HG03025 (cell line): ENCODE results near the gene MTG1.
"Not testable (repeated sequence)": the region's sequence is repeated elsewhere in the genome, so short reads cannot be mapped to it uniquely, and the experiment has no call there.

Source experiments
- ATAC-seq: cut with Tn5 transposase; IDR thresholded peaks from one replicate; pipeline ENCODE4 v1.9.1; 2021; ENCODE audit warnings: mild to moderate bottlenecking, moderate library complexity; ENCODE audit not compliant: unreplicated experiment, low FRiP score

MTG1 gene

DNA sequence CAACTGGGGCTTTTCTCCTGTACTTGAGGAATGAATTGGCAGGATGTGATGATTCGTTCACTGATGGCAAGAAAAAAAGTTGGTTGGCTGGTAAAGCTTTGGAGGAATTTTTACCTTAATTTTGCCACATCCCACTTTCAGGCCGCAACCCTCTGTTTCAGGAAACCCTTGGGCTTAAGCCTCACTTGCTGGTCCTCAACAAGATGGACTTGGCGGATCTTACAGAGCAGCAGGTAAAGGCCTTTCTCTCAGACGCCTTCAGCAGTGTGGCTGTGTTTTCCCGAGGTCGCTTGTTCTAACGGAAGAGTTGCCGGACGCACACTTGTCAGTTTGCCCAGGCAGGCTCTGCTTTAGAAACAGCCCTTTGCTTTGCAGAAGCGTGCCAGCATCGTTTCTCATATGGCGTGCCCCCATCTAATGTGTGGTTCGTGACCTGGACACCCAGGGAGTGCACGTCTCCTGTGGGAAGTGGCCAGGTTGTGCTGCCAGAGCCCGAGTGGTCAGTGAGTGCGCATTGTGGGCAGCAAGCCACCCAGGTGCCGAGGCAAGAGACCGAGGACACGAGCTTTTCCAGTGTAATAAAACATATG, 2.2 kb downstream of the MTG1 start:
- no peak for ATAC-seq

DNA sequence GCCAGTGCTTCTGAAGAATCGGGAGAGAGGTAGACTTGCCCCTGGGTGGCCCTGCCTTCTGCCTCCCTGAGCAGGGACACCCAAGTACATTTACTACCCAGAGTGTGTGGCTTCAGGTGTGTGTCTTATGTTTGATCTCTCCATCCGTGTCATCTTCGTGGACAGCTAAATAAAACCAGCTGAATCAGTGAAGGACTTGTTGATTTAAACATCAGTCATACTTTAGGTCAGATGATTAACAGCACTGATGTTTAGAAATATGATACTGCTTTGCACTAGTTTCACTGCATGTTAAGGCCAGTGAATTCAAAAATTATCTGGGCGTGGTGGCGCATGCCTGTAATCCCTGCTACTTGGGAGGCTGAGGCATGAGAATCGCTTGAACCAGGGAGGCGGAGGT, 4.0 kb downstream of the MTG1 start:
- ATAC-seq = no peak

DNA sequence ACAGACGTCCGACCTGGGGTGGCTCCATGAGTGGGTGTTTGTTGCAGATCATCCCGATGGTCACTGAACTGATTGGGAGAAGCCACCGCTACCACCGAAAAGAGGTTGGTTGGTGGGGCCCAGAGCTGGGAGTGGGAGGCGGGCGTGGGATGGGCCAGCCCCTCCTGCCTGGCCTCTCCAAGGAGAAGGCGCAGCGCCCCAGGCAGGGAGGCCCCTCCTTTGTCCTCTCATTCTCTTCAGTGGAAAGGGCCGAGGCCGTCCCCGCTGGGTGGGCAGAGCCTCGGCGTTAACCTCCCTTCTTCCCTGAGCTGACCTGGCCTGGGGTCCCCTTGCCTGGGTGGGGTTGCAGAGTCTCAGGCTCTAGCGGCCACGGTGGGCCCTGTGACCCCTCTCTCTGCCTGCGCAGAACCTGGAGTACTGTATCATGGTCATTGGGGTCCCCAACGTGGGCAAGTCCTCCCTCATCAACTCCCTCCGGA, 5.2 kb downstream of the MTG1 start:
- ATAC-seq = no peak

DNA sequence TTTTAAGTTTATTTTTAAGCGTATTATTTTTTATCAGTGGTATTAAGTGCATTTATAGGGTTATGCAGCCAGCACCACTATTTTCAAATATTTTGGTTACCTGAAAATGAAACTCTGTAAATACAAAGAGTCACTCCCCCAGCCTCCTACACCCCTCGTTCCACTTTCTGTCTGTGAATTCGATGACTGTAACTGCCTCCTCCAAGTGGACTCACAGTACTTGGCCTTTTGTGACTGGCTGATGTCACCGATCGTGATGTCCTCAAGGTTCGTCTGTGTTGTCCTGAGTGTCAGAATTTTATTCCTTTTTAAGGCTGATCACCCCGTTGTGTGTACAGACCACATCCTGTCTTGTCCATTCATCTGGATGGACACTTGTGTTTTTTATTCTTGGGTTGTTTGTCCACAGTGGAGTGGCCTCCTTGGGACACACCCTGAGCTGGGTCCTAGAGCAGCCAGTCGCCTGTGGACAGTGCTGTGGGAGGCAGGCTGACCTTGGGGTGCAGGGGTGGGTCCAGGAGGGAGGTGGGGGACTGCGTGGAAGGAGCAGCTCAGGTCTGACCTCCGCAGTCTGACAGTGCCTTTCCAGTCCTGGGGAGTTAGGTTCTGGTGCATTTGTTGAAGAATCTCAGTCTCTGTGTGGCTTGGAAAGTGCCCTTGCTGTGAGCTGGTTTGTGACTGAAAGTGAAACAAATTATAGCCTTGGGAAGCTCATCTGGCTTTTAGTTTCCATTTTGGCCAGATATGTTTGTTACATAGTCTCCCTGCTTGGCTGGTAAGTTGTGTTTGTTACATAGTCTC, 6.9 kb downstream of the MTG1 start:
- ATAC-seq = peak; percentile 82

DNA sequence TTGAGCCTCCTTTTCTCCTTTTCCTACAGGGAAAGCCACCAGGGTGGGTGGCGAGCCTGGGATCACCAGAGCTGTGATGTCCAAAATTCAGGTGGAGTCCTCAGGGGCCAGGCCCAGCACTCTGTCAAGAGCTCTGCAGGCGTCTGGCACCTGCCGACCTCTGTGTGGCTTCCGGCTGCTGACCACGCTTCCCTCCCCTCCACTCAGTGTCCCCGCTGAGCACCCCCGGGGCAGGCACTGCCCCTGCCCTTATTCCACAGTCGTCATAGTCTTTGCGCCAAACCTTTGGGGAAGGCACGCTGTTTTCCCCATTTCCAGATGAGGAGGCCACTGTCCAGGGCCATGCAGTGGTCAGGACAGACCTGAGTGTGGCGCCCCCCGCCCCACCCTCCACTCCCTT, 7.5 kb downstream of the MTG1 start:
- no peak for ATAC-seq

DNA sequence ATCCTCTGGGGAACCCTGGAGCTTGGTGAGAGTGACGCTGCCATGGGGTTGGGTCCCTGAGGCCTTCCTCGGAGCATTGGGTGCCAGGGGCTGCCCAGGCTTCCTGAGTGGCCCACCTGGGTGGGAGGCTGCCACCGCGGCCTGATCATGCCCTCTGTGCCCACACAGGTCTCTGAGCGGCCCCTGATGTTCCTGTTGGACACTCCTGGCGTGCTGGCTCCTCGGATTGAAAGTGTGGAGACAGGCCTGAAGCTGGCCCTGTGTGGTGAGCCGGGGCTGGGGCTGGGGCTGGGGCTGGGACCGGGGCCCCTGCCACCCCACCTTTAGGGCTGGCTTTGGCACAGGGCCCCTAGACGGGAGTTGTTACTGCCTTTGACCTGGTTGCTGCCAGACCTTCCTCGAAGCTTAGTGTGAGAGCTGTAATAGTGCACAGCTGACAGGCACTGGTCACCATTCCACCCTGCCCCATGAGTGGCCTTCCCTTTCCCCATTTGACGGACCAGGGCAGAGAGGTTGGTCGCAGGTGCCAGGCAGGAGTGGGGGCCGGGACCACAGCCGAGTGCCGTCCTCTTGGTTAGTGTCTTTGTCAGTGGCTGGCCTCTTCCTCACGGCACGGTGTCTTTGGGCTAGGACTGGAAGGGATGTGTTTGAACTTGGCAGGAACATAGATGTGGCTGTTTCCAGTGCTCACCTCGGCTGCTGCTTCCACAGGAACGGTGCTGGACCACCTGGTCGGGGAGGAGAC, 8.2 kb downstream of the MTG1 start:
- ATAC-seq = no peak

DNA sequence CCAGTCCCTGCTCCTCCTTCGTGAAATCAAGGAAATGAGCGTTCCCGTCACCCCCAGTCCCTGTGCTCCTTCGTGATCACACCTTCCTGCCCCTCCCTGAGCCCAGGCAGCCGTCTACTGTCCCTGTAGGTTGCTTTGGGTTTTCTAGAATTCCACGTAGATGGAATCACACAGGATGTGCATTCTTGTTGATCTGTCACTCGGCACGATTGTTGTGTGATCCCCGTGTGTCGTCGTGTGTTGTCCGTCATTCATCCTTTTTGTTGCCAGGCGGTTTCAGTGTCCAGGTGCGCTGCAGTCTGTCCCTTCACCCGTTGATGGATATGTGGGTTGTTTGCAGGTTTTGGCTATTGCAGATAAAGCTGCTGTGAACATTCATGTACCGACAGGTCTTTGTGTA, 9.4 kb downstream of the MTG1 start:
- ATAC-seq = no peak

DNA sequence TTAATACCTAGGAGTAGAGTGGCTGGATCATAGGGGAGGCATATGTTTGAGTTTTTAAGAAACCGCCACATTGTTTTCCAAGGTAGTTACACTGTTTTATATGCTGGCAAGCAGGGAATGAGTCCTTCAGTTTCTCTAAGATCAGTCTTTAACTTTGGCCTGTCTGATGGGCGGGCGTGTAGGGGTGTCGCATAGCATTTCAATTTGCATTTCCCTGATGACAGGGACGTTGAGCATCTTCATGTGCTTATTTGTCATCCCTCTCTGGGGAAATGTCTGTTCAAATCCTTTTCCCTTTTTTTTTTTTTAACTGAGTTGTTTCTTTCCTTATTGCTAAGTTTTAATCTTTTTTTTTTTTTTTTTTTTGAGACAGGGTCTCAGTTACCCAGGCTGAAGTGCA, 9.8 kb downstream of the MTG1 start:
- no peak for ATAC-seq

DNA sequence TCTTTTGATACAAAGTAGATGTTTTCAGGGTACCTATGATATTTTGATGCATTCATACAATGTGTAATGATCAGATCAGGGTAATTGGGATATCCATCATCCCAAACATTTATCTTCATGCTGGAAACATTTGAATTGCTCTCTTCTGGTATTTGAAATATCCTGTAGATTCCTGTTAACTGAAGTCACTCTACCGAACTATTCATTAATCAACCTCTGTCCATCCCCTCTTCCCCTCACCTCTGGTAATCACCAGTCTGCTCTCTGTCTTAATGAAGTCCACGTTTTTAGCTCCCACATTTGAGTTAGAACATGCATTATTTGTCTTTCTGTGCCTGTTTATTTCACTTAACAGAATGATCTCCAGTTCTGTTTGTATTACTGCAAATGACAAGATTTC, 11.3 kb downstream of the MTG1 start:
- no peak for ATAC-seq

DNA sequence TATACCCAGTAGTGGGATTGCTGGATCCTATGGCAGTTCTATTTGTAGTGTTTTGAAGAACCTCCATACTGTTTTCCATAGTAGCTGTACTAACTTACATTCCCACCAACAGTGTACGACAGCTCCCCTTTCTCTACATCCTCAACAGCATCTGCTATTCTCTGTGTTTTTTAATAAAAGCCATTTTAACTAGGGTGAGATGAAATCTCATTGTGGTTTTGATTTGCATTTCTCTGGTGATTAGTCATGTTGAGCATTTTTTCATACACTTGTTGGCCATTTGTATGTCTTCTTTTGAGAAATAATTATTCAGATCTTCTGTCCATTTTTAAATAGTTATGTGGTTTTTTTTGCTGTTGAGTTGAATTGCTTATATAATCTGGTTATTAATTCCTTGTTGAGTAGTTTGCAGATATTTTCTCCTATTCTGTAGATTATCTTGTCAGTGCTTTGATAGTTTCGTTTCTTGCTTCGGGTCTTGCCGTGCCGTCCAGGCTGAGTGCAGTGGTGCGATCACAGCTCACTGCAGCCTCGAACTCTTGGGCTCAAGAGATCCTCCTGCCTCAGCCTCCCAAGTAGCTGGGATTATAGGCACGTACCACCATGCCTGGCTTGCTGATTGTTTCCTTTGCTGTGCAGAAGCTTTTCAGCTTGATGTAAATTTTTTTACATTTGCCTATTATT, 12.0 kb downstream of the MTG1 start:
- no peak for ATAC-seq

DNA sequence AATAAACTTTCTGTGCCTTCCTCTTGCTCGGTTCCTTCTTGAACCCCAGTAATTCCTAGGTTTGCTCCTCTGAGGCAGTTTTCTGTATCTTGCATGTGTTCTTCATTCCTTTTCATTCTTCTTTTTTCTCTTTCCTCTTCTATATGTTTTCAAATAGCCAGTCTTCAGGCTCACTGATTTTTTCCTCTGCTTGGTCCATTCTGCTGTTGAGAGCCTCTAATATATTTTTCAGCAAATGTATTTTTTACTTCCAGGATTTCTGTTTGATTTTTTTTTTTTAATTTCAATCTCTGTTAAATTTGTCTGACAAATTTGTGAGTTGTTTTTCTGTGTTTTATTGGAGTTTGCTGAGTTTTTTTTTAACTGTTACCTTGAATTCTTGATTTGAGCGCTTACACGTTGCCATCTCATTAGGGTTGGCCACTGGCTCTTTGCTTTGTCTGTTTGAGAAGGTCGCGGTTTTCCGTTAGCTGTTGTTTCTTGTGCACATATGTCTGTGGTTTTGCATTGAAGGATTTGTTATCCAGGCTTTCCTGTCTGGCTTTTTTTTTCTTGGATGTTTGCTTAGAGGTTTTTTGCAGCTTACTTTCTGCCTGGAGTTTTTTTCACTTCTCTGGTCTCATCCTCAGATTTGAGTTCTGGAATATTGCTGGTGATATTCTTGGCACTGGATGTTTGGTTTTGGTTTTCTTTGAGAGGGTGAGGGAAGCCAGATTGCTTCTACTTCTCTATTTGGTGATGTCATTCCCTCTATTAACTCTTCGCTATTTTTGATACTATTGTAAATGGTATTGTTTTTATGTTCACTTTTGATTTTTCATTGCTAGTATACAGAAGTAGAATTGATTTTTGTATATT, 17.8 kb downstream of the MTG1 start:
- no peak for ATAC-seq

DNA sequence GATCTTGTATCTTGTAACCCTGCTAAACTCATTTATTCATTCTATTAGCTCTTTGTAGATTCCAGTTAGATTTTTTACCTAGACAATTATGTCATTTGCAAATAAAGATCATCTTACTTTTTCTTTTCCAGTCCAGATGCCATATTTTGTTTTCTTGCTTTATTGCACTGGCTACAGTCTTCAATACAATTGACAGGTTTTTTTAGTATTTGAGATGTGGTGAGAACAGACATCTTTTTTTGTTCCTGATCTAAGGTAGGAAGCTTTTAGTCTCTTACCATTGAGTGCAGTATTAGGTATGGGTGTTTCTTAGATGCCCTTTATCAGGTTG, 18.4 kb downstream of the MTG1 start:
- no peak for ATAC-seq

DNA sequence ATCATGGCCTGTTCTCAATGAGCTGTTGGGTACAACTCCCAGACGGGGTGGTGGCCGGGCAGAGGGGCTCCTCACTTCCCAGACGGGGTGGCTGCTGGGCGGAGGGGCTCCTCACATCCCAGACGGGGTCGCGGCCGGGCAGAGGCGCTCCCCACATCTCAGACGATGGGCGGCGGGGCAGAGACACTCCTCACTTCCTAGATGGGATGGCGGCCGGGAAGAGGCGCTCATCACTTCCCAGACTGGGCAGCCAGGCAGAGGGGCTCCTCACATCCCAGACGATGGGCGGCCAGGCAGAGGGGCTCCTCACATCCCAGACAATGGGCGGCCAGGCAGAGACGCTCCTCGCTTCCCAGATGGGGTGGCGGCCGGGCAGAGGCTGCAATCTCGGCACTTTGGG, 20.4 kb downstream of the MTG1 start:
- not testable (repeated sequence) for ATAC-seq

DNA sequence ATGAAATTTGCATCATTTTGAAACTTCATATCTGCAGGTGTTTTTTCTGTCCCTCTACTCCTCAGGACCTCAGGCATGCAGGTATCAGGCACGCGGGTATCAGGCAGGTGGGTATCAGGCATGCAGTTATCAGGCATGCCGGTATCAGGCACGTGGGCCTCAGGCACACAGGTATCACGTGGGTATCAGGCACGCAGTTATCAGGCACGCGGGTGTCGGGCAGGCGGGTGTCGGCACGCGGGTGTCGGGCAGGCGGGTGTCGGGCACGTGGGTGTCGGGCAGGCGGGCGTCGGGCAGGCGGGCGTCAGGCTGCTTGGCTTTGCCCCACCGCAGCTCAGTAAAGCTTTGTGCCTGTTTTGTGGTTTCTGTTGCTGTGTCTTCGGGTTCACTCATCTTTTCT, 21.8 kb downstream of the MTG1 start:
- ATAC-seq = no peak

DNA sequence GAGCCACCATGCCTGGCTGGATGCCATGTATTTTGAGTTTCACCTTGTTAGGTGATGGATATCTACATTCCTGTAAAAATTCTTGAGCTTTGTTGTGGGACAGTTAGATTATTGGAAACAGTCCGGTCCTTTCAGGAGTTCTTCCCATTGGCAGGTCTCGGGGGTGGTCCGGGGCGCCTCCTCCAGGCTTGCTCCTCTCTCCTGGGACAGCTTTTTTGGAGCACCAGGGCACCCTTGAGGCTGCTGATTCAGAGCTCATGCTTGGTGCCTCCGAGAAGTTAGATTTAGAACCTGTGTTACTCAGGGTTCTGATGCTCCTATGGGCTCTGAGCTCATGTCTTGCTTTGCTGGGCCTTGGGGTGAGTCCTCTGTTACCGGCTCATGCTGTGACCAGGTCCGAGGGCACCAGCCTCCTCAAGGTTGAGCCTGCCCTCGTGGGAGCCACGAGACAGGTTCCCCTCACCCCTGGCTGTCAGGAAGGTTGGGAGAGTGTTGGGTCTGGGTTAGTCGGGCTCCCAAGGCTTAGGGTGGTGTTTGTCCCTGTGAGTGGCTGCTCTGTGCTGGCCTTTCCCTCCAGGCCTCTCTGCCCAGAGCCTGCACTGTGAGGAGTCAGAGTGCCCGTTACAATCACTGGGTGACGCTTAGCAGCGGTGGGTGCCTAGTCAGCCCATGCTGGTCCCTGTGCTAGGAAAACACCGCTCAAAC, 24.5 kb downstream of the MTG1 start:
- no peak for ATAC-seq

DNA sequence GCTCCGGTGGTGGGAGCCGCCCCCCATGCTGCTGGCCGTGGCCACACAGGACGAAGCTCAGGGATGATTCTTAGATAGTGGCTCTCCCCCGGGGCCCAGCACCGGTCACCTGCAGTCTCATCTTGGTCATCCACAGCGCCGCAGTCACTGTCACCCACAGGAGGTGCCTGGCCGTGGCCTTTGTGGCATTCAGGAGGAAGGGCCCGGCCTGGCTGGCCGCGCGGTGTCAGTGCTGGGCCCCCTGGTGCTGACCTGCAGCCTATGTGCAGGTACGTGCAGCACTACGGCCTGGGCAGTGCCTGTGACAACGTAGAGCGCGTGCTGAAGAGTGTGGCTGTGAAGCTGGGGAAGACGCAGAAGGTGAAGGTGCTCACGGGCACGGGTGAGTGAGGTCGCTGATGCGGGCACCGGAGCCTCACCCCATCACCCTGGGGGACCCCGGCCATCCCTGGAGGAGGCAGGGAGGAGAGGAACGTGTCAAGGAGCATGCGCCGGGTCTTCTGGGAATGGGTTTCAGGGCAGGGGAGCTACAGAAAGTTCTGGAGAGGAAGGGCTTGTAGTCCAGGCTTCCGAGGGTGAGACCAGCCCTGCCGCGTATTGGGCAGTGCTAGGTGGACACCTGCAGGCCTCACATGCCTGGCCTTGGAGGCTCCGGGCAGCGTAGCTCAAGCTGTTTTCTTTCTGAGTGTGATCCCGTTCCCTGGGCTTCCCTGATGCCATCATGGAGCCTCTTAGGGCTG, 25.4 kb downstream of the MTG1 start:
- ATAC-seq = no peak

DNA sequence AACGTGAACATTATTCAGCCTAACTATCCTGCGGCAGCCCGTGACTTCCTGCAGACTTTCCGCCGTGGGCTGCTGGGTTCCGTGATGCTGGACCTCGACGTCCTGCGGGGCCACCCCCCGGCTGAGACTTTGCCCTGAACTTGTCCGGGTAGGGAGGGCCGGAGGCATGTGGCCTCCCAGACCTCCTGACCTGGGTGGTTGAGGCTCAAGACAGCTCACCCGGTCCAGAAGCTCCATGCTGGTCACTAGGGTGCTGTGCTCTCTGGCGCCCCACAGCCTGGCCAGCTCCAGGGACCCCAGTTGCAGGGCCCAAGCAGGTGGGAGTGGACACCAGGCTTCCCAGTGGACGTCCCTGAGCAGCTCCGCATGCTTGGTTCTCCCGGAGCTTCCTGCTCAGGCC, 26.1 kb downstream of the MTG1 start:
- no peak for ATAC-seq

DNA sequence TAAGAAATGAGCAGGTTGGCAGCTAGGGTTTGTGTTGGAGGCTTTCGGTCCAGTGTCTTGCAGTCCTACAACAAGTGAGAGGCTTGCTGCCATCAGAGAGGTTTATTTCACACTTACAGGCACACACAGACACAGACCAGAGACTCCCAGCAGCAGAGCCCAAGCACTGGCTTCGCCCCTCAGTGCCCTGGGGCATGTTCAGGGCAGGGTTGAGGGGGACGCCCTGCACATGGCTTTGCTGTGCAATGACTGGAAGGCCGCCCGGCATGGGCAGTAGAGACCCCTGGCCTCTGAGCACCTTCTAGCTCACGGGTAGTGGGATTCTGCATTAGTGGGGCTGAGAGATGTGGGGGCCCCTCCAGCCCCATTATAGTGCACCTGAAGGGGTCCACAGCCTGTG, 26.6 kb downstream of the MTG1 start:
- ATAC-seq = no peak
